IPS-18c (cell line): ENCODE measurements around the gene GRIK4.

Experiments
- H3K4me3 ChIP-seq: 2 replicates; pipeline ENCODE4 v1.7.0; 2013; ENCODE audit warnings: low read depth, mild to moderate bottlenecking, low read length, moderate library complexity; ENCODE audit not compliant: insufficient read depth
- H3K9me3 ChIP-seq: one replicate; pipeline ENCODE4 v1.6.1; 2013; ENCODE audit warnings: mild to moderate bottlenecking, low read length, moderate library complexity; ENCODE audit not compliant: control insufficient read depth, insufficient read depth

GRIK4 gene

DNA sequence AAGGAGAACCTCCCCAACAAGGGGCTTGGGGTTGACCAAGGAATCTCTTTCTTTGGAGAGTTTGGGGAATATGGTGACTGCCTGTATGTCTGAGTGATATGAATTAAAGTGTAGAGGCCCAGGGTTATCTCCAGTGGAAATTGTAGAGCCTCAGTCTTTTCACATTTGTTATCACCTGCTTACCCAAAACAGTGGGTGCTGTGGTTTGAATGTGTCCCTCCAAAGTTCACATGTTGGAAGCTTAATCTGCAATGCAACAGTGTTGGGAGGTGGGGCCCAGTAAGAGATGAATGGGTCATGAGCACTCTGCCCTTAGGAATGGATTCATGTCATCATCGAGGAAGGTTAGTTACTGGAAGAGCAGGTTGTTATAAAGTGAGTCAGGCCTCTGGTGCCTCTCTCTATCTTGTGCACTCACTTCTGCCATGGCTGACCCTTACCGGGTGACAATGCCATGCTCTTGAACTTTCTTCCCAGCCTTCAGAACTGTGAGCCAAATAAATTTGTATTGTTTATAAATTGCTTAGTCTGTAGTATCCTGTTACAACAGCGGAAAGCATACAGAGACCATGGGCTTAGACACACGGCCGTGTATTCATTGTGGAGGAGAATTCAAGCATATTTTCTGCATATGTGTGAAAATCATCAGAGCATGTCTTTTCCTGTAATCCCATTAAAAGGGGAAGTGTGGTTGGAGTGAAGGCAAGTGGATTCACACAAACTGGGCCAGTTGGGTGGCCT, 398.3 kb downstream of the GRIK4 start:
- H3K4me3 ChIP-seq, result no peak overlapping the region
- no peaks in the 10 kb centered on the region for H3K9me3 ChIP-seq

DNA sequence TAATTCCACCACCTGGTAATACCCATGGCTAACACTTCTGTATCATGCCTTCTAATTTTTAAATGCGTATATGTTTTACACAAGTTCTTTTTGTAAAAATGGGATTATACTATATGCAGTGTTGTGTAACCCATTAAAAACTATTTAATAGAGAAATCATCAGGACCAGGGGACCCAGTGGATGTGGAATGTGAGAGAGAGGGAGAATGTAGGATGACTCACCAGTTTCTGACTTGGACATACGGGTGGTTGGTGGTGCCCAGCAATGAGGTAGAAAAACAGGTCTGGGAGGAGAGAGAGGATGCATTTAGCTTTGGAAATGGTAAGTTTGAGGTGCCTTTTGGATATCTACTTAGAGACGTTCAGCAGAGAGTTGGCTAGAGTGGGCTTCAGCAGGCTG, 400.4 kb downstream of the GRIK4 start:
- Histone ChIP-seq H3K9me3 (no peaks in the 10 kb centered on the region), H3K4me3 (no peak overlapping the region)

DNA sequence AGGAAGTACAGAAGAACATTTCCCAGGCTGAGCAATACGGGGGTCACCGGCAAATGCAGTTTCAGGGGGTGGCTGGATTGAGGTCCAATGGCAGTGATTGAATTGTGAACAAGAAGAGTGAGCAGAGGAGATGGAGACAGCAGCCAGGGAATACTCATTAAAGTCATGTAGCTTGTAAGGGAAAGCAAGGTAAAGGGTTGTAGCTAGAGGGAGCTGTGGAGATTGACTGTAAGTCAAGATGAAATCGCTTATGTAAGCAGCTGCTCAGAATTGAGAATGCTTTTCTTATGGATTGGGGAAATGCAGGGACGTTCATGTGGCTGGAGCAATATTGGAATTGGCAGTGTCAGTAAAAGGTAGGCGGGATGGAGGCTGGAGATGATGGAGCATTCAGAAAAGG, 401.0 kb downstream of the GRIK4 start:
- H3K9me3 ChIP-seq, result no peaks in the 10 kb centered on the region
- H3K4me3 ChIP-seq, result no peak overlapping the region

- Histone ChIP-seq H3K9me3 (no peaks in the 10 kb centered on the region), H3K4me3 (no peak overlapping the region)
Observed at GRCh38 chr11:120912915-120913314, 401.4 kb downstream of the GRIK4 start.

DNA sequence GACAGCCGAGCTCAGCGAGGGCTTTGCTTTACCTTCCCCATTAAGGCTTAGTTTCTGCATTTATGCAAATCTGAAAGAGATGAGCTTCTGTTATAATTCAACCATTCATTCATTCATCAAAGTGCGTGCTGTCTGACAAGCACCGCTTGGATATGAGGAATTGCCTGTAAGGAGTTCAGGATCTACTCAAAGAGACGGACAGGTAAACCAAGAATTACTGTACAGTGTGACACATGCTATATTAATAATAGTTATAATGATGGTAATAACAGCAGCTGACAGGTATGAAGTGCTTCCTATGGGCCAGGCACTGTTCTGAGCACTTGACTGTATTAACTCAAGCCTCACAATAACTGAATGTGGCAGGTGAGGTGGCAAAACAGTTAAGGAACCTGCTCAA, 402.5 kb downstream of the GRIK4 start:
- Histone ChIP-seq H3K9me3 (no peaks in the 10 kb centered on the region), H3K4me3 (no peak overlapping the region)

GRCh38 chr11:120914601-120915000, 403.1 kb downstream of the GRIK4 start:
- no peak overlapping the region for H3K4me3 ChIP-seq
- H3K9me3 ChIP-seq, result no peaks in the 10 kb centered on the region

GRCh38 chr11:120917559-120918239, 406.2 kb downstream of the GRIK4 start:
- Histone ChIP-seq H3K9me3 (no peaks in the 10 kb centered on the region), H3K4me3 (no peak overlapping the region)

DNA sequence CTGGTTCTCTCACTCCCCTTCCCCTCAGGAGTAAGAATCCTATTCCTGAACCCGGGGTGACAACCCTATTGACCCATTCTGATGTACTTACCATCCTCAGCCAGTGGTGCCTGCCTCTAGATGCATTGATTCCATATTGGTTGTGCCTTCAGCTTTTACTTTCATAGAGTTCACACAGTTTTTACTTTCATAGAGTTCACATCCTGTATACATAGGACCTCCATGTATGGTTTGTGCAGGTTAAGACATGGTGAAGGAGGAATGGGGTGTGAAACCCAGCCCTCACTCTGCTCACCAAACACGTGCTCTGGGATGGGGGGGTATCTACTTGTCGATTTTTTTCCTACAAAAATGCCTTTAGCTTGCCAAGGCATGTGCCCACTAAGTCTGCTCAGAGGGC, 406.7 kb downstream of the GRIK4 start:
- Histone ChIP-seq H3K9me3 (no peaks in the 10 kb centered on the region), H3K4me3 (no peak overlapping the region)

DNA sequence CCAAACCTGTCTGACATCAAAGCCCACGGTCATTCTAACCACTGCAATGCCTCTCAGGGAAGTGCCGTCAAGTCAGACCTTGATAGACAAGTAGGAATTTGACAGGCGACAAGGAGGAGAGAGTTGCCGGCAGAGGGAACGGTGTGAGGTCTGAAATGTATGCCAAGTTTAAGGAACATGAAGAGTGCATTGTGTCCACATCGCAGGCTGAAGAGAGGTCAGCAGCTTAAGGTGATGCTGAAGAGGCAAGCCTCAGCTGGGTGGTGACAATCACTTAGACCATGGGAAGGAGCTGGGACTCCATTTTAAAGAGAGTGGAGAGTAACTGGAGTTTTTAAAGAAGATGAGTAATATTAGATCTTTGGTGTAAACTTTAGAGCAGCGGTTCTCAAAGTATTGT, 407.5 kb downstream of the GRIK4 start:
- no peak overlapping the region for H3K4me3 ChIP-seq
- no peaks in the 10 kb centered on the region for H3K9me3 ChIP-seq

DNA sequence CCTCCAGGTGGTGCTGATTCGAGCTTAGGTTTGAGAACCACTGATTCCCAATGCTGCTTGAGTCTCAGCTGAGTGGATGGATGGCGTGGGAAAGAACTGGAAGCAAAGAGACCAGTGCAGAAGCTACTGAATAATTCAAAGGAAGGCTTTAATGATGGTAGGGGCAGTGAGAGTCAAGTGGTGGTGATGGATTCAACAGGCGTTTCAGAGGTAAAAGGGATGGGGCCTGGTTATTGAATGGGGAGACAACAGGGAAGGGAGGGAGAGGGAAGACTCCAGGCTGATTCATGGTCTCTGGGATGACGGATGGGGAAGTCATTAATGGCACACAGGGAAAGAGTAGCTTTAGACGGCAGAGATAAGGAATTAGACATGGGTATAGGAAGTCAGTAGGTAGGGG, 408.0 kb downstream of the GRIK4 start:
- Histone ChIP-seq H3K9me3 (no peaks in the 10 kb centered on the region), H3K4me3 (no peak overlapping the region)

GRCh38 chr11:120923866-120924508, 412.4 kb downstream of the GRIK4 start:
- no peak overlapping the region for H3K4me3 ChIP-seq

GRCh38 chr11:120925944-120926343, 414.4 kb downstream of the GRIK4 start:
- Histone ChIP-seq H3K9me3 (no peaks in the 10 kb centered on the region), H3K4me3 (no peak overlapping the region)

More at GRCh38 chr11:120923866-120924508, 412.4 kb downstream of the GRIK4 start:
- H3K9me3 ChIP-seq, result no peaks in the 10 kb centered on the region

GRCh38 chr11:120928627-120929026, 417.1 kb downstream of the GRIK4 start:
- H3K9me3 ChIP-seq, result no peaks in the 10 kb centered on the region
- no peak overlapping the region for H3K4me3 ChIP-seq

DNA sequence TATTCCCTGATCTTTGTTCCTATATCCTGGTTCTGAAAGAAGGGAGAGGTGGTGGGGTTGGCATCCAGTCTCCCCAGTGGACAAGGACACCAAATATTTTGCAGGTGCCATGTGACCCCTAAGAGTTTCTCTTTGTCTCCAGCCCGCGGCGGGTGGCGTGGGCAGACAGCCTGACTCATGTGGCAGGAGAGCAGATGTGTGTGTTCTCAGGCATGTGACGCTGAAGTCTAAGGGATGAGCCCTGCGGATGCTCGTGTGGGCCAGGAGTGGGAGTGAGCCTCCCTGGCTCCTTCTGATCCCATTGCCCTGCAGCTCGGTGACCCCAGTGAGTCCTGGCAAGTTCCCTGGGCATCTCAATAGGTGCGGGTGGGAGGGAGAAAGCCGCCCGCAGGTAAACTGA, 417.5 kb downstream of the GRIK4 start:
- H3K9me3 ChIP-seq, result no peaks in the 10 kb centered on the region
- no peak overlapping the region for H3K4me3 ChIP-seq

- no peak overlapping the region for H3K4me3 ChIP-seq
- H3K9me3 ChIP-seq, result no peaks in the 10 kb centered on the region
Observed at GRCh38 chr11:120929664-120930154, 418.2 kb downstream of the GRIK4 start.

GRCh38 chr11:120931057-120931779, 419.7 kb downstream of the GRIK4 start:
- Histone ChIP-seq H3K4me3 (no peak overlapping the region), H3K9me3 (no peaks in the 10 kb centered on the region)

DNA sequence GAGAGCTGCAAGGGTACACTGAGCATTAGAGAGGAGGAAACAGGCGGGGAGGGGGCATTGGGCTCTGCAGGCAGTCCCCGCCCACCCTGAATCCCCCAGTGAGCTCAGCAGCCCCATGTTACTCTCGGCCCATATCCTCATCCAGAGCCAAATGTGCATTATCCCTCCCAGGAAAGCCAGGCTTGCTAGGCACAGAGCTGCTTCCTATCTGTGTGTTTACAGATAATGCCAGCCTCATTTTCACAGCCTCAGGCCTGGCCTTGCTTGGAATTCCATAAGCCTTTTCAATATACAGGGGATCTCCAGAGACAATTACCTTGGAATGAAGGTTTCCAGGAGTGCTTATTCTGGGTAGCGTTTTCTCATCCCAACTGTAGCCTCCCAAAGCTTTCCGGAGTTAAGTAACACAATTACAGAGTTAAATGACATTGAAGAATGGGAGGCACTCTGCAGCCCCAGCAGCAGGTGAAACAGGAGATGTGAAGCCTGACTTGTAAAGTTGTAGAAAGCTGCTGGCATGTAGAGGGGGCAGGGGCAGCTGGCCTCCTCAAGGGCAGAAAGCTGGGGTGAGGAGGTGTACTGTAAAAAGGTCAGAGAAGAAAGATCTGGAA, 420.9 kb downstream of the GRIK4 start:
- Histone ChIP-seq H3K4me3 (no peak overlapping the region), H3K9me3 (no peaks in the 10 kb centered on the region)
